HG02840 (cell line): ENCODE measurements around the gene DZIP3.
A peak's percentile ranks its signal among the peaks of the same experiment; 100 is the strongest.

Source experiments
- ATAC-seq: cut with Tn5 transposase; IDR thresholded peaks from one replicate; pipeline ENCODE4 v1.9.1; 2021; ENCODE audit warnings: mild to moderate bottlenecking, moderate library complexity, moderate number of reproducible peaks; ENCODE audit not compliant: unreplicated experiment, low FRiP score

The DZIP3 gene, protein sequence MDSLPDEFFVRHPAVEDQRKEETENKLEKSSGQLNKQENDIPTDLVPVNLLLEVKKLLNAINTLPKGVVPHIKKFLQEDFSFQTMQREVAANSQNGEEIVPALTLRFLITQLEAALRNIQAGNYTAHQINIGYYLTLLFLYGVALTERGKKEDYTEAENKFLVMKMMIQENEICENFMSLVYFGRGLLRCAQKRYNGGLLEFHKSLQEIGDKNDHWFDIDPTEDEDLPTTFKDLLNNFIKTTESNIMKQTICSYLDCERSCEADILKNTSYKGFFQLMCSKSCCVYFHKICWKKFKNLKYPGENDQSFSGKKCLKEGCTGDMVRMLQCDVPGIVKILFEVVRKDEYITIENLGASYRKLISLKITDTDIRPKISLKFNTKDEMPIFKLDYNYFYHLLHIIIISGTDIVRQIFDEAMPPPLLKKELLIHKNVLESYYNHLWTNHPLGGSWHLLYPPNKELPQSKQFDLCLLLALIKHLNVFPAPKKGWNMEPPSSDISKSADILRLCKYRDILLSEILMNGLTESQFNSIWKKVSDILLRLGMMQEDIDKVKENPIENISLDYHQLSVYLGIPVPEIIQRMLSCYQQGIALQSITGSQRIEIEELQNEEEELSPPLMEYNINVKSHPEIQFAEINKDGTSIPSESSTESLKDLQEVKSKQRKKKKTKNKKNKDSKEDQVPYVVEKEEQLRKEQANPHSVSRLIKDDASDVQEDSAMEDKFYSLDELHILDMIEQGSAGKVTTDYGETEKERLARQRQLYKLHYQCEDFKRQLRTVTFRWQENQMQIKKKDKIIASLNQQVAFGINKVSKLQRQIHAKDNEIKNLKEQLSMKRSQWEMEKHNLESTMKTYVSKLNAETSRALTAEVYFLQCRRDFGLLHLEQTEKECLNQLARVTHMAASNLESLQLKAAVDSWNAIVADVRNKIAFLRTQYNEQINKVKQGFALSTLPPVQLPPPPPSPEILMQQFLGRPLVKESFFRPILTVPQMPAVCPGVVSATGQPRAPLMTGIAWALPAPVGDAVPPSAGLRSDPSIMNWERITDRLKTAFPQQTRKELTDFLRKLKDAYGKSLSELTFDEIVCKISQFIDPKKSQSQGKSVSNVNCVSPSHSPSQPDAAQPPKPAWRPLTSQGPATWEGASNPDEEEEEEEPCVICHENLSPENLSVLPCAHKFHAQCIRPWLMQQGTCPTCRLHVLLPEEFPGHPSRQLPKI

DNA sequence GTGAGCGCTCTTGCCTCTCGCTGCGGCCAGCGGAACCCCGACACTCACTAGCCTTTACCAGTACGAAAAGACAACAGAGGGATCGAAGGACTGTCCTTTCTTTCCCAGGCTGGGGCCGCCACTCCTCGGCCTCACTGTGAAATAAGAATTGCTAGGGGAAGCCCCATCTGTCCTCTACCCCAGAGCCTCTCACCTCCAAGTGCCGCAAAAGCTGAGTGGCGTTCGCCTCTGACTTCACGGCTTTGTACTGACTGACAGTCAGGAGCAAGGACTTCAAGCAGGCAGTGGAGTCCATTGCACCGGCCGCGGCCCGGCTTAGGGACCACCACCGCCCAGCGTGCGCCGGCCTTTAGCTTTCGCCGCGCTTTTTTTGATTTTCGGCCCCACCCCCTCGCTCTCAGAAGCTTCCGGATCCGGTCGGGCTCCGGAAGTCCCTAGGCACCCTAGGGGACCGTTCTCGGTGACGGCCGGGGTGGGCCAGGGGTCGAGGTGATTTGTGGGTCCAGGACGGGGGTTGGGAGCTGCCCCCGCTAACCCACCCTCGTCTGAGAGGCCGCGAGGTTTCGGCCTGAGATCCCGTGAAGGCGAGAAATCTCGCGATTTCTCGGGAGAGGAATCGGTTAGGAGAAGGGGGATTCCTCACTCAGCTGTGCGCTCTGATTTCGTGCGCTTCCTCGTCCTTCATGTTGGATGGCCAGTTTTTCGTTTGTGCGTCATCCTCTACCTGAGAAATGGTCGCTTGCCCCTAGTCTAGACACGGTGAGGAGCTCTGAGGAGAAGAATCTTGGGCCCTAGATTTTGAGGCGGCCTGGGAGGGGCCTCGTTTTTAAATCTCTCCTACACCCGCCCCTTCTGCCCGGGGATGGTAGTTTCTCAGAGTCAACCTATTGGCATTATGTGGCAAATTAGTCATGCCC is at the start of gene DZIP3, which contains the start of gene CIP2A:
TSS of gene DZIP3 (plus strand) at position 642 of the 917 bp plus-strand sequence. CDS start 15,685 bp downstream, outside the sequence.
TSS of gene CIP2A (minus strand) at position 358 of the 917 bp plus-strand sequence. CDS start at position 295, 63 bp downstream.
- ATAC-seq, result peak; percentile 95

DNA sequence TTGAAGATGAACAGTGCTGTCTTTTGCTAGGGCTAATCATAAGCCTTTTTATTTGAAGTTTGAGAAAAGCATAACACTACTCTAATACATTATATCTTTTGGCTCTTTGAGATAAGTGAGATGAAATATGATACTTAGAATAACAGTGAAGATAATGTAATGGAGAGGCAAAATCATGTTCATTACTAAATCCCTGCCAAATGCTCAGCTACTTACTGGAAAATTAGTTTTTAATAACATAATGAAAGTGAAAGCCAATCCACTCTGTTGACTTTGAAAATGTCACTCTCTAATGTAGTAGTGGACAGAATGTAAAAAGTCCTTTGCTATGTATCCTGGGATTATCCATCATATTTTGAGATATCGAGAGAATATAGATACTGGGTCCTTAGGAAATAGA is 43.3 kb upstream of the DZIP3 start:
- ATAC-seq, result no peak

DNA sequence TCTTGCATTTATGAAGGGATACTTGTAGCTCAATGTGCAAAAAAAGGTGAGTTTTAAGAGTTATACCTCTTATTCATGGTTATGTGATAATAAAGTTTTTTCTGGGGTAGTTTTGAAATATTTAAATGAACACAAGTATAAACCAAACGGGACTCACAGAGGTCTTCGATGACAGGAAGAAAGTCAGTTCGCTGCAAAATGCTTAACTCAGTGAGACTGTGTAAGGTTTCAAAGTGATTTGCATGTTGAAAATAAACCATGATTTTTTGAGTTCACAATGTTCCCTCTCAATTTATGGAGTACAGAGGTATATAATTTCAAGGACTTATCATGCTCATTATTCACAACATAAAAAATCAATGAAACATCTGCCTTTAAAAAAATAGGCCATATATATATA is 42.8 kb upstream of the DZIP3 start:
- ATAC-seq, result no peak

DNA sequence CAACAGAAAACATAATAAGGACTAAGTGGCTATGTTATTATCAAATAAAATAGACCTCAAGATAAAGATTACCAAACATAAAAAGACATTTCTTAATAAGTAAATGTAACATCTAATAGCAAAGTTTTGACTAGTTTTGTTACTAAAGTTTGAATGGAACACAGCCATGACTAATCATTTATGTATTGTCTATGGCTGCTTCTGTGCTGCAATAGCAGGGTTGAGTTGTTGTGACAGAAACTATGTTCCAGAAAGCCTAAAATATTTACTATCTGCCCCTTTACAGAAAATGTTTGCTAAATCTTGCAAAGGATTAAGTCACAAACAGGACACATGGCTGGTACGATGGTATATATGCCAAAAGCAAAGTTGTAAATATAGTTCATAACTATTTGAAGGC is 41.2 kb upstream of the DZIP3 start:
- ATAC-seq, result no peak

DNA sequence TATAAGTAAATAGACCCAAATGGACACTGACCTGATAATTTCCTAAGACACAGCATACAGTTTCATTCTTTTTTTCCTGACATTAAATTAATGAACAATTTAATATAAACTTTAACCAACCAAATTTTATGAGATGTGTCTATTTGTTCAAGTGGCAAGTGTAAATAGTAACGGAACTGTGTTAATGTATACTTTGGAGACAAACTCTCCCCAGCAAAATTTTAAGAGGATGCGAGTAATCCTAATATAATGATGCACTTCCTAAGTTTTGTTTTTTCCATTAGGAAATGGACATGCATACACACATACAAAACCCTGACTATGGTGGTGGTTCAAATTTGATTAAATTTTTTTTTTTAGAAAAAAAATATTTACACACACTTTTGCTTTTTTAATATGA is 40.6 kb upstream of the DZIP3 start:
- ATAC-seq, result no peak

DNA sequence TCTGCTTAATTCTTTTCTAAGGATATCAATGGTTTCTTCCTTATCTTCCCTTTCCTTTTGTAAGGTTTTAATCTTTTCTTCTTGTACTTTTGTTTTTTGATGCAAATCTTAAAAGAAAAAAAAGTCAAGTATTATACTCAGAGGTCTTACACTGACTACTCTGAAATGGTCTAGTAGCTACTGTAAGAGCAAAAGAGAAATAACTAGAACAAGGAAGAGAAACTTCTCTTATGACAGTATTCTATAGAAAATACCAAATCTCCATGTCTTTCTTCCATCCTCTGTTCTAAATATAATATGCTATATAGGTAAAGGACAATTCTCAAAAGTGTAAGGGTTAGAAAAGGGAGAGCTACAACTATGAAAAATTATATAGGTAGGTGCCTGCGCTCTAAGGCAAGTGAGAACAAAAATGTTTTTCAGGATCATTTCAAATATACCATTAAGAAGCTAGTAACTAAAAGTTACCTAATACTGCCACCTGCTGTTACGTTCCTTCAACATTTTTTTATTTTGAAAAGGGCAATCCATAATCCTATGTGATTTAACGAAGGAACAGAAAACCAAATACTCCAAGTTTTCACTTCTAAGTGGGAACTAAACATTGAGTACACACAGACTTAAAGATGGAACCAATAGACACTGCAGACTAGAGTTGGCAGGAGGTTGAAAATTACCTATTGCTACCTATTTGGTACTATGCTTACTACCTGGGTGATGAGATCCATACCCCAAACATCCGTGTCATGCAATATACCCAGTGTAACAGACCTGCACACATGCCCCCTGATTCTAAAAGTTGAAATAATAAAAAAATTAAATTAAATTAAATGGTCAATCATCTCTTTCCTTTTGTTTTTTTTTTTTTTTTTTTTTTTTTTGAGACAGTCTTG is 37.0 kb upstream of the DZIP3 start:
- no peak for ATAC-seq

DNA sequence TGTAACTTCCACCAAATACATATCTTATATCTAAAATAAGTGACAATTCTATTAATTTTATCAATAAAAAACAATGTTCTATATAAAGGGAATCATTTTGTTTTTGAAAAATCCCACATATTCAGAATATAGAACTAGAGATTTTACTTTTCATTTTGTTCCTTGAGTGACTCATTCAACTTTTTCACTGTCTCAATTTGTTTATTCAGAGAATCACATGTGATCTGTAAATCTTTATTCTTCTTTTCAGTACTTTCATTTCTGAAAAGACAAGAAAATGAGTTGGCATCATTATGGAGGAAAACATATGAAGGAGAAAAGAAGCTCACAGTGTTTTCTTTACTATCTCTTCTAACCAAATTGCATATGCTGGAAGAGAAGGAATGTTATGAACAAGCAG is 35.3 kb upstream of the DZIP3 start:
- ATAC-seq, result no peak

DNA sequence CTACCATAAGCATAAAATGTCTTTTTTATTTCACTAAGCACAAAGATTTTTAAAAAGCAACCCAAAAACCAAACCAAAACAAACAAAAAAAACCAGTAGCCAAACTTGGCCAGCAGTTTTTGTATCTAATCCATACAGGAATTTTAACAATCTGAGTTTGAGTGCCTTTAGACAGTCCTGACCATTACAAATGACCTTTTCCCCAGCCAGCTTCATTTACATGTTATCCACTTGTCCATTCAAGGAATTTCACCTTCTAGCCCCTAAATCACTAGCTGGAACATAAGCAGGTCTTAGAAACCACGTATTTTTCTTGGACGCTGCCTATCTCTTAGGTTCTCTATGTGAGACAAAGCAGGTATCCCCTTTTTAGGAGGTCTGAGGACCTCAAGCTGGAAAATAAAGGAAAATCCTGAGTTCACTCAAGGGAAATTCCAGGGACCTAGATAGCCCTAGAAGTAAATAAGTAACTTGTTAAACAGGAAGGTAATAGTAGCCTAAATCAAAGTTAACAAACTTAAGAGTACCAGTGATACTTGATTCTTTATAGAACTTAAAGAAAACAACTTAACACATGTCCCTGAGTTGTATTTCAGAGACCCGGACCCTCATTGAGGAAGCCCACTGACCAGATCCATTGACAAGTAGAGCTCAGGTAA is 34.5 kb upstream of the DZIP3 start:
- no peak for ATAC-seq

DNA sequence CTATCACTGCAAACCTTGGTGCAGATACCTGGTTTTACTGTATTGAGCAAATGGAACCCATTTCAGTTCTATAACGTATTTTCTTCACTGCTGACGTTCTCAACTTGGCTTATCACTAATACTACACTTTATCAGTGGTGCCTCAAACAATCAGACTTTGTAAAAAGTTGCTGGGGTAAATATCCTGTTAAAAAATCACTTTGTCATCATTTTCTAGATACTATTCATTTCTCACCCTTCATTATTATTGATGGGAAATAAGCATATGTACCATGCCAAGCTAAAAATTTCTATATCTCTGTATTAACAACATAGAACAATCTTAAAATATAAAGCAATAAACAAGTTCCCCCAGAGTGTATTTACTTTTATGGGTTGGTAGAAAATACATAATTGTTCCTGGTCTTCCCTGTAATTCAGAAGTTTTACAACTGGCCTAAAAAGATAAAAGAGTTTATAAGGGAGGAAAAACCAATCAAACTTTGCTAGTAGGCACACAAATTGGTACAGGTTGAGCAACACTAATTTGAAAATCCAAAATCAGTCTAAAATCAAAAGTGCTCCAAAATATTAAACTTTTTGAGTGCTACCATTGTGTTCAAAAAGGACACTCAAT is 33.4 kb upstream of the DZIP3 start:
- ATAC-seq, result no peak

DNA sequence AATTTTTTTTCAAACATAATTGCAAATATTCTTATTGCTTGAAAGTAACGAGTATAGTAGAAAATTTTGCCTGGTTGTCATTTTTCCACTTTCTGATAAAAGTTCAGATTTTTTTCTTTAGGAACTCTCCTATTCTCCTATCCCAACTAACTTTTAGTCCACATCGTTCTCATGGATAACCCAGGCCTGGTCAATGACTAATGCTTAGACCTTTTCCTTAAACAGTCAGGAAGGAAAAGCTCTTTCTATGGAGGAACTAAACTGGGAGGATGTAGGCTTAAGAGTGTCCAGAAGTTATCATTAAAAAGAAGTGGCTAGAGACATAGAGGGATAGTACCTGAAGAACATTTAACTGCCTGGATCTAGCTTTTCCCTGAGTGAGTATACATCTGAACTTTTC is 27.0 kb upstream of the DZIP3 start:
- no peak for ATAC-seq

DNA sequence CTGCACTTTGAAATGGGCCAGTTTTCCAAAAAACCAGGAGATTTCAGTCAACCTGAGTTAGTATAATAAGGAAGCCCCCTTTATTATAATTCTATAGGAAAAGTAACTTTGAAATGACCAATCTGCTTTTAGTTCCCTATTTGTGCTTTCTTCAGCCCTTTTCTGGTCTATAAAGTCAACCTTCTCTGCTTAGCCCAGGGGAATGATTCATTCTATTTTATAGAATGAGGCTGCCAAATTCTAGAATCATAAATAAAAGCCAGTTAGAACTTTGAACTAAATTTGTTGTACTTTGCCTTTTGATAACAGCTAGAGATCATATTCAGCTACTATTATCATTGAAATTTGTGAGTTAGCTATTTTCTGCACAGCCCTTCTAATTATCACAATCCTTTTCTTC is 25.0 kb upstream of the DZIP3 start:
- ATAC-seq, result no peak

DNA sequence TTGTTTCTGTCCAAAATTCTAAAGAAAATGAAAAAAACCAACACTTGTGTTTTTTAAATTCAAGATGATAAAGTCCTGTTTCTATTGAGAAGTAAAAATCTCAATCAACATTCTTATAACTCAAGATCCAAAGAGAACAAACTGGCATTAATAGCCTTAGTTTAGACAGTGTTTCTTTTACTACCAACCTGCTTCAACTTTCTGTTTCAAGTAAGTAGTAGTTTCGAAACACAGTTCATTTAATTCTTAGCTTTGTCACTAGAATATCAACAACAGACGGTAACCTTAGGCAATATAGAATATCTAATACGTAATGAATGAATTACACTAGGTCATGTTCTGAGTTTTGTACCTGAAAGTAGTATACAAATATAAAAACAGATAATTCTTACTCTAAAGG is 24.0 kb upstream of the DZIP3 start:
- ATAC-seq, result no peak

DNA sequence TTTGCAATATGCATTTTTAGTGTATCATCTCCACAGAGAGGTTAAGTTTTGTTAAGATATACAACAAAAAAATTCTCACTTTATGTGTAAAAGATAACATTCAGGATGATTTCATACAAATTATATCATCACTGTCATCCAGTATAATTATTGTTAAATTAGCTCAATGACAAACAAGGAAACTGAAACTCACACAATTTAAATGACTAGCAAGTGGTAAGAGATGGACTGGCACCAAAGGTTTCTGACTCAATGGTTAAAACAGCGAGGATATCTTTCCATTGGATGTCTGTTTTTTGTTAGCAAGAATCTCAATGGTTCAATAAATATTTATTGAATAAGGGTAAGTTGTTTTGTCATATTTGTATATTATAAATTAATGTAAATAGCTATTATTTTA is 22.9 kb upstream of the DZIP3 start:
- ATAC-seq, result no peak

DNA sequence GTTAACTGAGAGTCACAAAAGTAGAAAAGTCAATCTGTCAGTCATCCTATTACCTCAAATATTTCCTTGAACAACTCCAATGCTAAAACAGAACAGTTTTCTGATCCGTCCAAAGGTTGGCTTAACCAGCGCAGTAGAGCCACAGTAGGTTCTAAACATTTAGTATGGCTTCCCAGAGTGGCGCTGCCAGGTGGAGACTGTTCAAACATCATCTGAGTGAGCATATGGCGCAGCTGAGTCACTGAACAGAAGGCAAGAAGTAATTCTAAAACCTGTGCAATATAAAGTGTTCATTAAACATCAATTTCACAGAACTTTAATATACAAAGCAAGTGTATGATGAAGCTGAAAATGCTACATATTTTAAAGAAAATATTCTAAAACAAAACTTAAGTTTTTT is 20.2 kb upstream of the DZIP3 start:
- no peak for ATAC-seq

DNA sequence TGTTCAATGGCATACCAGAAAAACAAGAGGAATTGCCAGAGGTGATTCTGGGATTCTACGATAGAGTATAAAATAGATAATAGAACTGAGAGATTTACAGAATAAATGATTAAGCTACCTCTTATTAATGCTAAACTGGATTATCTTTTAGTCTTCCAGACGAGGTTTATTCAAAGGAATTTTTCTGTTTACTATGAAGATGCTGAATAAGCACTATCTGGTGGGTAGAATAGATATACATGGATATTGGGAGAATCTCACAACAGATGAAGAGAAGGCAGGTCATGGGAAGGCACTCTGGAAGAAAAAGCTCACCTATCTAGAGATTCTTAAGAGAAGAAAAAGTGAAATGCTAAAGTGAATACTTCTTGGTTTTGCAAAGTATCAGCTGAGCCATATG is 11.5 kb upstream of the DZIP3 start:
- no peak for ATAC-seq

DNA sequence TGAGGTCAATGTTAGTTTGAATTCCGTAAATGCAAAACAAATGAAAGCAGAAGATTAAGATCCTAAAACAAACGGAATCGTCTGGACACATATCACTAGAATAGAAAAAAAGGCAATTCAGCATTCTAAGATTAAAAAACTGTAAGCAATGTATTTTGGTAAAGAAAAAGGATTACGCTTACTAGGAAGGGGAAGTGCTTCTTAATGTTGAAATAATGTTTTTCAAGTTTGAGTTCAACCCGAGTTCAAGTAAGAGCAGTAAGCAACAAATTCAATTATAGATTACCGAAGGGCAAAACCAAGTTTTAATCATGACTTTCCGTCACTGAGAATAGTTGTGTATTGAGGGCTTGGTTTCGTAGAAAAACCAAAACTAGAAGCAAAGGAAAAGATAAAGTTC is 921 bp upstream of the DZIP3 start:
- no peak for ATAC-seq

DNA sequence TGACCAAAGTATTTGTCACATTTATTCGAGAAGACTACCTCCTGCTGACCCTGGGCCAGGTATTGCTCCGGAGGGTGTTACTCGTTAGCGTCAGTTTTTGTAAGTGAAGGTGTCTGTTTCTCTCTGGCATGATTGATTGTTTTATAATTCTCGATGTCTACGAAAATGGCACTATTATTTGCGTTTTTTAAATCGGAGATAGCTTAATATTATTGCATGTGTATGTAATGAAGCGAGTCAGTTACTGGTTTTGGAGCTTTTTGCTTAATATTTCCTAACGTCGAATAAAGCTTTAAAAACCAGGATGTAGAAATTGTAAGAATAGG is 439 bp downstream of the DZIP3 start:
- no peak for ATAC-seq

DNA sequence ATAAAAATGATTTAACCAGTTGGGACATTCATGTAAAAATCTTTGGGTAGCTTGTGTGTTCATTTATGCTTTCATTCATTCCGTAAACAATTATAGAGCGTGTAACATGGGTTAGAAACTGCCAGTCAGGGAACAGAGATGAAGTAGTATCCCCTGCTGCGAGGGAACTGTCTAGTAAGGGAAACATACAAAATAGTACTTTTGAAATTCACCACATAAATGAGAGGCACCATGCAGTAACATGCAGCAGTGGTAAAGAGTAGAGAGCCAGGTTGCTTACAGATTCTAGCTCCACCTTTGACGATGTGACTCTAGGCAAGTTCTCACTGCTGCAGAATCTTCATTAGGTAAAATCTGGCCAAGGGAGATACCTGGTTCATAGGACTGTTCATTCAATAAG is 938 bp downstream of the DZIP3 start:
- ATAC-seq, result no peak
